OCI-M2 (cell line): ENCODE results near the gene NAA16.

Experiments
- DNase-seq: peaks from one replicate; lab custom pipeline; 2025; ENCODE audit not compliant: unreplicated experiment; lab: John Stamatoyannopoulos, UW

The NAA16 gene

GRCh38 chr13:41302743-41303142 is 8.3 kb upstream of the NAA16 start:
- no peak for DNase-seq

DNA sequence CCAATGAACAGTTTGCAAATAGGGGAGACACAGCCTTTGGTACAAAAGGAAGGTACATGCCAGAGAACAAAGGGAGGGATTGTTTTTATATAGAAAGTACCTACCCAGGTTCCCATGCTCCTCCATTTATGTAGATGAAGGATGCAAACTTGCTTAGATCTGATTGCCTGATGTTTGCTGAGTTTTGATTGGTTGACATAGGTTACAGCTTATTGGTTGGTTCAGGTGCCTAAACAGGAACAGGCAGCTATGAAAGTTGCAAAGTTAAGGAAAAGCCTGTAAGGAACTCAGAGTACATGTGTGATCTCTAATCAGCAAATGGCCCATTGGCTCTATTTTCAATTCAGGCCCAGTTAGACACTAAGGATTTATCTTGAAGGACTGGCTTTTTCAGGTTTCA is 6.5 kb upstream of the NAA16 start:
- DNase-seq = no peak

DNA sequence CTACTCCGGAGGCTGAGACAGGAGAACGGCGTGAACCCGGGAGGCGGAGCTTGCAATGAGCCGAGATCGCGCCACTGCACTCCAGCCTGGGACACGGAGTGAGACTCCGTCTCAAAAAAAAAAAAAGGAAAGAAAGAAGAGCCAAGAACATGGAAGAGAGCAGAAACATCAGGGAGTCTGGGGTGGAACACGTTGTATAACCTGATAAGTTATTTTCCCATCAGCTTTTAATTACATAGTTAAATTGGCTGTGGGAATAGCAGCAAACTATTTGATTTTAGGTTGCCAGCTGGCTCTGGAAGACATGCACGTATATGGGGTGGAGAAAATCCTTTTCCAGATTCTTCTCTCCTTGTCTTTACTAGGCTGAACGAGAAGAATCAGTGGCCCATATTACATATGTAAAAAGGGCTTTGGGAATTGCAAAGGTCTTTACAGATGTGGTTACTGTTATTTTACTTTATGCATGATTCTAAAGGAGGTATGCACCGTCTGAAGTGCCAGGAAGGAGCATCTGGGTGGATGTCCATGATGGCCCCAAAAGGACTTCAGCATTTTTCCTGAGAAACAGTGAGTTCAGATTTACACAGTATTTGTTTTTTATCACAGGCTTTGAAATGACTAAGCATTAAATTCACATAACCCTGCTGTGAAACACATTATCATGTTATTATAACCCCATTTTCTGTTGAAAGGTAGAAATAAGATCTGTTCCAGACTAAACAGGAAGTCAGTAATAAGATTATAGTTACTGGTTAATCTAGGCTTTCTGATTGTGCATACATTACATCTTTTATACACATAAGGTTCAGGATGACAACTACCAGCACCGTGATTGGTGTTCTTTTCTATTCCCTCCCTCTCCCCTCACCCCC is 4.6 kb upstream of the NAA16 start:
- no peak for DNase-seq

GRCh38 chr13:41307884-41308640 is 3.0 kb upstream of the NAA16 start:
- no peak for DNase-seq

- no peak for DNase-seq
Observed at GRCh38 chr13:41311406-41312175, 524 bp downstream of the NAA16 start.

GRCh38 chr13:41312176-41312500 is 1.1 kb downstream of the NAA16 start:
- DNase-seq = peak; percentile 12

DNA sequence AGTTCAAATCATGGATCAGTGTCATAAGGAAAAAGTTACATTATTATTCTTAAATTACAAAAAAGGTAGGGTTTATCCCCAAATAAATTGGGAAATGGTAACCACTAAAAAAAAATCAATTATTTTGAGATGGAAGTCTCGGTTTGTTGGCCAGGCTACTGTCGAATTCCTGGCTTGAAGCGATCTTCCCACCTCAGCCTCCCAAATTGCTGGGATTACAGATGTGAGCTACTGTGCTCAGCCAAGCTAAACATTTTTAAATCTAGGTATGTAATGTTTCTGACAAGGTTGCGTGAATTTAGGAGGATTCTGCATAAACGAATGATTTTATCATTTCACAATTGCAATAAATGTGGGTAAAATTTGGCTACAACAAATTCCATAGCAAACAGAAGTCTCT is 2.0 kb downstream of the NAA16 start:
- DNase-seq = no peak

DNA sequence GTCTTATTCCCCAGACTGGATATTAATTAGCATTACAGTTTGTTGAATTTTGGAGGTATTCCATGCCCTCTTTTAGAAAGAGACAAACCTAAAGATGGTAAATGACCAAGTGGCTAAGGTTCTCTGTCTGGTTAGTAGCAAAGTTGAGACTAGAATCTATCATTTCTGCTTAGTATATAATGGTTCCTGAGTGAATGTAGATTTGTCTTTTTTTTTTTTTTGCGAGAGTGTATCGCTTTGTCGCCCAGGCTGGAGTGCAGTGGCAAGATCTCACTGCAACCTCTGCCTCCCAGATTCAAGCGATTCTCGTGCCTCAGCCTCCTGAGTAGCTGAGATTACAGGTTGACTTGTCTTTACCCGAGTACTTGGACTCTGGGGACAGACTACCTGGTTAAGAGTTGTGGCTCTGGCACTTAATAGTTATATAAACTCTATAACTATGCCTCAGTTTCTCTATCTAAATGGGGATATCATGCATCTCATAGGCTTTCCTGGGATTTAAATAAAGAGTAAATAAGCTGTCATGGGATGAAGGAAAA is 2.7 kb downstream of the NAA16 start:
- DNase-seq = no peak

- no peak for DNase-seq
Observed at GRCh38 chr13:41315443-41316047, 4.5 kb downstream of the NAA16 start.

DNA sequence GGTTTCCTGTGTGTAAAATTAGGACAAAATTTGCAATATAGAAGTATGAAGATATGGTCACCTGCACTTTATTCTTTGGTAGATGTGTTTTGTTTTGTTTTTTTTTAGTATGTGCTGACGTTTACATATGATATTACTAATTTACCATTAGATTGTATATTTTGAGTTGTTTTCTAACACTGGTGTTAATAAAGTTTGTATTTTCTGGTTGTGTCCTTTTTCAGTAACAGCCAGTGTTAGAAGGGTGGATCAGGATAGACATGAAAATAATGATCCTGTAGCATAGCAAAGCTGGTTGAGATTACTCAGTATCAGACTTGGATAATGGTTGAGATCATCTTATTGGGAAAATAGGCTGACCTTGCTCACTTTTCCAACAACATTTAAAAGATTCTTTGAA is 6.2 kb downstream of the NAA16 start:
- DNase-seq = no peak

DNA sequence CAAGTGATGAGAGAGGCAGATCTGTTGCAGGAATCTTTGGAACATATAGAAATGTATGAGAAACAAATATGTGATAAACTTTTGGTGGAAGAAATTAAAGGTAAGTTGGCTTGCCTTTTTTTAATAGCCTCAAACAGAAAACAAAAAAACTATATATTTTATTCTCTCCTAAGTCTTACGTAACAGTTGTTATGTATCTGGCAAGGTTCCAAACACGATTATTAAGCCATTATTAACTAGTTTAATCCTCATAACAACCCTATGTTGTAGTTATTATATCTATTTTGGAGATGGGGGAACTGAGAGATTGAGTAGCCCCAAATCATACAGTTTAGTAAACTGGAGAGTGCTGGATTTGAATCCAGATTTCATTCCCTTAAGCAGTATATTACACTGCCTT is 14.7 kb downstream of the NAA16 start:
- no peak for DNase-seq

DNA sequence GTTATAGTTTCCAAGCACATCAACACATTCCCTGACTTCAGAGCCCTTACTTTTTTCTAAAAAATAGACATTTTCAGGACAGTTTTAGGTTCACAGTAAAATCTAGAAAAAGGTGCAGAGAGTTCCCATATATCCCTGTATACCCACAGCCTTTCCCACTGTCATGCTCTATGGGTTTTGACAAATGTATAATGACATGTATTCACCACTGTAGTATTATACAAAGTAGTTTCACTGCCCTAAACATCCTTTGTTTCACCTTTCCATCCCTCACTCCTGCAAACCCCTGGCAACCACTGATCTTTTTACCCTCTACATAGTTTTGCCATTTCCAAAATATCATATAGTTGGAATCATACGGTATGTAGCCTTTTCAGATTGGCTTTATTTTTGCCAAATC is 15.6 kb downstream of the NAA16 start:
- DNase-seq = no peak

DNA sequence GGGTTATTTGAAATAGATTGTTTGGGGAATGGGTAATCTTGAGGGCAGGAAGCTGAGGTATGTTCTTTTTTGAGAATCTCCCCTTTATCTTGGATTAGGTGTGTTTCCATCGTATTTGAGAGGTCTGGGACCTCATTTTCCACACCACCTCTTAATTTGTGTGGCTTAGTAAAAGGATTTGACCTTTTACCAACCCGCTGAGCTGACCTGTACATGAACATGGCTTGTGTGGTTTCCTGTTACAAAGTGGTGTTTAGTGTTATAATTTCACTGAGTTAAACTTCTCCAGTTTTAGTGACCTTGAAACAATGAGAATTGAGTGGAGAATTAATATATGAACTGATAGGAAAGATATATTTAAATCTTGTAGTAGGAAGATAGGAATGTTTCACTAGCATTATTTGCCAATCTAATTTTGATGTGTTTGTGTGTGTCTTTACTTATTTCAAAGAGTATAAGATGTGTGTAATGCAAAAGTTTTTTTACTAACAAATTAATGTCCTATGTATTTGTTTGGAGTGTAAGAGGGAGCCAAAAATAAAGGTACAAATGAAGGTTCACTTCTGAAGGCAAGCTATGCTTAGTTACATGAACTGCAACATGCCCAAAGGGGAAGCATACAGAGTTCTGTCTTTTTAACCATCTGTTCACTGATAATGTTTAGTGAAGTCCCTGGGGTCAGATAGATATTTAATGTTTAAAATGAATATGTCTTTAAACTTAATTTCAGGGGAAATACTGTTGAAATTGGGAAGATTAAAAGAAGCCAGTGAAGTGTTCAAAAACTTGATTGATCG is 17.1 kb downstream of the NAA16 start:
- no peak for DNase-seq

GRCh38 chr13:41332829-41333228 is 21.8 kb downstream of the NAA16 start:
- DNase-seq = no peak

GRCh38 chr13:41334810-41335209 is 23.7 kb downstream of the NAA16 start:
- DNase-seq = no peak

DNA sequence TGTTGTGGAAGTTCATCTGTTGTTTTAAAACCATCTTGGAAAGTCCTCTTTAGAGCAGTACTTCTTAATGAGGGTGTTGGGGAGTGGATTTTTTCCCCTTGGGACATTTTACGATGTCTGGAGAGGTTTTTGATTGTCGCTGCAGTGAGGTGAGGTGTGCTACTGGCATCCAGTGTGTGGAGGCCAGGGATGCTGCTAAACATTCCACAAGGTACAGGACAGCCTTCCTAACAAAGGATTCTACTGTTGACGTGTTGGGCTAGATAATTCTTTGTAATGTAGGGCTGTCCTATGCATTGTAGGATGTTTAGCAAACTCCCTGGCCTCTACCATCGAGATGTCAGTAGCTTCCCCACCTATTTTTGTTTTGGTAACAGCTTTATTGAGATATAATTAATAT is 33.3 kb downstream of the NAA16 start:
- no peak for DNase-seq

- DNase-seq = no peak
Observed at GRCh38 chr13:41345165-41345913, 34.3 kb downstream of the NAA16 start.

- no peak for DNase-seq
Observed at GRCh38 chr13:41345914-41346589, 35.0 kb downstream of the NAA16 start.
